HG02884 (cell line): ENCODE measurements around the gene IGSF5.

ENCODE experiments used
- ATAC-seq: cut with Tn5 transposase; IDR thresholded peaks from one replicate; pipeline ENCODE4 v1.9.1; 2021; ENCODE audit warnings: mild to moderate bottlenecking, moderate library complexity; ENCODE audit not compliant: unreplicated experiment

Gene IGSF5

GRCh38 chr21:39812983-39813382 lies 68.0 kb downstream of the IGSF5 start:
- no peak for ATAC-seq

- no peak for ATAC-seq
Observed at GRCh38 chr21:39818557-39818956, 73.6 kb downstream of the IGSF5 start.

GRCh38 chr21:39822042-39822441 lies 77.1 kb downstream of the IGSF5 start:
- no peak for ATAC-seq

GRCh38 chr21:39825250-39825649 lies 80.3 kb downstream of the IGSF5 start:
- no peak for ATAC-seq

GRCh38 chr21:39834543-39834942 lies 89.6 kb downstream of the IGSF5 start:
- no peak for ATAC-seq

- no peak for ATAC-seq
Observed at GRCh38 chr21:39837861-39838359, 92.9 kb downstream of the IGSF5 start.

GRCh38 chr21:39840373-39841097 lies 95.6 kb downstream of the IGSF5 start:
- ATAC-seq = no peak

GRCh38 chr21:39842741-39843459 lies 97.9 kb downstream of the IGSF5 start:
- no peak for ATAC-seq

GRCh38 chr21:39843483-39843882 lies 98.5 kb downstream of the IGSF5 start:
- no peak for ATAC-seq

GRCh38 chr21:39843916-39844315 lies 98.9 kb downstream of the IGSF5 start:
- no peak for ATAC-seq

- ATAC-seq = no peak
Observed at GRCh38 chr21:39845571-39846130, 100.7 kb downstream of the IGSF5 start.

GRCh38 chr21:39847877-39848276 lies 102.9 kb downstream of the IGSF5 start:
- ATAC-seq = no peak

- no peak for ATAC-seq
Observed at GRCh38 chr21:39849014-39849655, 104.2 kb downstream of the IGSF5 start.

- ATAC-seq = no peak
Observed at GRCh38 chr21:39850333-39850732, 105.3 kb downstream of the IGSF5 start.

GRCh38 chr21:39851002-39851618 lies 106.1 kb downstream of the IGSF5 start:
- ATAC-seq = no peak
